ENCODE results near the gene DHX16. TPM values are rescaled to one million over a fixed set of nuclear protein-coding genes. Genes with fewer than 3 reads are reported as not detected.

The DHX16 gene
- total and polyA plus RNA-seq, 2 donors (not counting 1 experiment from before 2014, with no cell fraction given), result 51.1 to 71.7 TPM

- no peaks in the 10 kb centered on the region for H3K9me3 ChIP-seq (ENCODE audit: control extremely low read depth in 1 of 3, control insufficient read depth in 2 of 3, insufficient read depth in 1 of 3, low read length in 2 of 3)
- no peak overlapping the region for H3K4me2 ChIP-seq (replicated peaks; ENCODE audit: low read depth, low read length, poor library complexity, severe bottlenecking)
- H3K4me3 ChIP-seq (ENCODE audit: control extremely low read depth in 1 of 5, extremely low read depth in 1 of 5, insufficient read depth in 1 of 5, low read depth in 2 of 5, low read length in 4 of 5), result no peak overlapping the region
- no peak overlapping the region for H3K27ac ChIP-seq (ENCODE audit: low read length in 2 of 2)
- peaks cover 12 to 16% of the 10 kb centered on the region in 2 donors for H3K4me1 ChIP-seq (ENCODE audit: control insufficient read depth in 2 of 2, insufficient read depth in 2 of 2, low read length in 2 of 2)
- peaks cover 3 to 15% of the 10 kb centered on the region in 2 experiments for H3K36me3 ChIP-seq (replicated peaks in 1 of 2; ENCODE audit: control extremely low read depth in 1 of 2, control insufficient read depth in 1 of 2, extremely low read depth in 1 of 2, insufficient read depth in 2 of 2, low read length in 1 of 2)
- TF ChIP-seq EZH2 (IDR thresholded peaks at IDR 0.05; ENCODE audit: borderline replicate concordance, insufficient read depth, low read depth, low read length, poor library complexity, severe bottlenecking) (no peak), CTCF (IDR thresholded peaks at IDR 0.05) (no peak)
- intact Hi-C loops (cut with micrococcal nuclease), result no loop called here
- CTCF ChIA-PET, result interaction anchor here (0.6 to 1.8 kb wide), 3 partner anchors 28 to 163 kb away, joined by 3 to 5 read pairs (median 3); partner anchors contain the start of gene DHX16
- DNase-seq, result no peak
- Mint-ChIP-seq H3K4me3 (no peak overlapping the region), H3K27ac (no peak overlapping the region), H3K9me3 (ENCODE audit: insufficient read depth) (no peaks in the 10 kb centered on the region), H3K4me1 (peaks cover 22% of the 10 kb centered on the region), H3K27me3 (no peaks in the 10 kb centered on the region)
- H3K9ac ChIP-seq (ENCODE audit: low read length), result no peak overlapping the region
- POLR2A ChIA-PET, result no interaction called here
- peaks cover 18% of the 10 kb centered on the region for H4K20me1 ChIP-seq (ENCODE audit: control insufficient read depth, insufficient read depth, low read length, poor library complexity, severe bottlenecking)
- 77% methylated on average over 5 of the region's 5 CpGs for WGBS (ENCODE audit: insufficient coverage)
- no peak for ATAC-seq (ENCODE audit: low read depth)
- no peaks in the 10 kb centered on the region for H3K27me3 ChIP-seq (replicated peaks in 1 of 4; ENCODE audit: control extremely low read depth in 1 of 4, control insufficient read depth in 3 of 4, insufficient read depth in 4 of 4, low read length in 3 of 4)
- H2AFZ ChIP-seq (ENCODE audit: insufficient read depth, low read depth, low read length, poor library complexity, severe bottlenecking), result no peak overlapping the region
- H3K79me2 ChIP-seq (ENCODE audit: control insufficient read depth, insufficient read depth, low read length), result peaks cover 28% of the 10 kb centered on the region
Observed at GRCh38 chr6:30644769-30645168, 28.0 kb downstream of the DHX16 start.

- H3K9ac ChIP-seq (ENCODE audit: low read length), result no peak overlapping the region
- peaks cover 3 to 15% of the 10 kb centered on the region in 2 experiments for H3K36me3 ChIP-seq (replicated peaks in 1 of 2; ENCODE audit: control extremely low read depth in 1 of 2, control insufficient read depth in 1 of 2, extremely low read depth in 1 of 2, insufficient read depth in 2 of 2, low read length in 1 of 2)
- no peak overlapping the region for H3K27ac Mint-ChIP-seq
- WGBS (ENCODE audit: insufficient coverage), result no CpG with 5 or more reads among the region's 2 CpGs
- H3K4me1 Mint-ChIP-seq, result peaks cover 22% of the 10 kb centered on the region
- H3K27me3 ChIP-seq (replicated peaks in 1 of 4; ENCODE audit: control extremely low read depth in 1 of 4, control insufficient read depth in 3 of 4, insufficient read depth in 4 of 4, low read length in 3 of 4), result no peaks in the 10 kb centered on the region
- H3K4me3 Mint-ChIP-seq, result no peak overlapping the region
- H3K4me3 ChIP-seq (ENCODE audit: control extremely low read depth in 1 of 5, extremely low read depth in 1 of 5, insufficient read depth in 1 of 5, low read depth in 2 of 5, low read length in 4 of 5), result no peak overlapping the region
- ChIA-PET CTCF (interaction anchor here (1.8 kb wide), 1 partner anchor 79 kb away, joined by 5 read pairs; no protein-coding TSS in a partner anchor), POLR2A (no interaction called here)
- peaks cover 13% of the 10 kb centered on the region for H4K20me1 ChIP-seq (ENCODE audit: control insufficient read depth, insufficient read depth, low read length, poor library complexity, severe bottlenecking)
- H3K27me3 Mint-ChIP-seq, result no peaks in the 10 kb centered on the region
- no peak for ATAC-seq (ENCODE audit: low read depth)
- intact Hi-C loops (cut with micrococcal nuclease), result no loop called here
- H3K9me3 Mint-ChIP-seq (ENCODE audit: insufficient read depth), result no peaks in the 10 kb centered on the region
- no peaks in the 10 kb centered on the region for H3K9me3 ChIP-seq (ENCODE audit: control extremely low read depth in 1 of 3, control insufficient read depth in 2 of 3, insufficient read depth in 1 of 3, low read length in 2 of 3)
- peaks cover 18% of the 10 kb centered on the region for H3K79me2 ChIP-seq (ENCODE audit: control insufficient read depth, insufficient read depth, low read length)
- H3K4me2 ChIP-seq (replicated peaks; ENCODE audit: low read depth, low read length, poor library complexity, severe bottlenecking), result no peak overlapping the region
- no peak overlapping the region for H3K27ac ChIP-seq (ENCODE audit: low read length in 2 of 2)
- no peak for DNase-seq
- TF ChIP-seq EZH2 (IDR thresholded peaks at IDR 0.05; ENCODE audit: borderline replicate concordance, insufficient read depth, low read depth, low read length, poor library complexity, severe bottlenecking) (no peak), CTCF (IDR thresholded peaks at IDR 0.05) (no peak)
- peaks cover 12 to 16% of the 10 kb centered on the region in 2 donors for H3K4me1 ChIP-seq (ENCODE audit: control insufficient read depth in 2 of 2, insufficient read depth in 2 of 2, low read length in 2 of 2)
- H2AFZ ChIP-seq (ENCODE audit: insufficient read depth, low read depth, low read length, poor library complexity, severe bottlenecking), result no peak overlapping the region
Observed at GRCh38 chr6:30643656-30644055, 29.1 kb downstream of the DHX16 start.
